ENCODE data around the gene GOLGA8T. TPM values are rescaled to one million over a fixed set of nuclear protein-coding genes. Genes with fewer than 3 reads are reported as not detected.
"Not testable (repeated sequence)": the region's sequence is repeated elsewhere in the genome, so short reads cannot be mapped to it uniquely, and the experiment has no call there.

GOLGA8T gene, protein sequence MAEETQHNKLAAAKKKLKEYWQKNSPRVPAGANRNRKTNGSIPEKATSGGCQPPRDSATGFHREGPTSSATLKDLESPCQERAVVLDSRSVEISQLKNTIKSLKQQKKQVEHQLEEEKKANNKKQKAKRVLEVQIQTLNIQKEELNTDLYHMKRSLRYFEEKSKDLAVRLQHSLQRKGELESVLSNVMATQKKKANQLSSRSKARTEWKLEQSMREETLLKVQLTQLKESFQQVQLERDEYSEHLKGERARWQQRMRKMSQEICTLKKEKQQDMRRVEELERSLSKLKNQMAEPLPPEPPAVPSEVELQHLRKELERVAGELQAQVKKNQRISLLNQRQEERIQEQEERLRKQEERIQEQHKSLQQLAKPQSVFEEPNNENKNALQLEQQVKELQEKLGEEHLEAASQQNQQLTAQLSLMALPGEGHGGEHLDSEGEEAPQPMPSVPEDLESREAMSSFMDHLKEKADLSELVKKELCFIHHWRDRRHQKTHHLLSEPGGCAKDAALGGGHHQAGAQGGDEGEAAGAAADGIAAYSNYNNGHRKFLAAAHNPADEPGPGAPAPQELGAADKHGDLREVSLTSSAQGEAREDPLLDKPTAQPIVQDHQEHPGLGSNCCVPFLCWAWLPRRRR
- not detected in 2 replicates for total RNA-seq (2012; rRNA removed)
- polyA plus RNA-seq (2012; rRNA removed): not detected in 2 replicates
- not detected in 2 replicates for polyA plus RNA-seq (2012; cell fraction: cytosol; rRNA removed)
- not detected in 2 replicates for polyA plus RNA-seq (2012; cell fraction: nucleus; rRNA removed; ENCODE audit: low replicate concordance)
- not detected for Bru-seq, nascent RNA
- percentile 9 among the genes with signal in this experiment for BruChase-seq, experiment 1, labeled RNA remaining after a 6-hour chase
- BruChase-seq, experiment 2, labeled RNA remaining after a 2-hour chase: not detected
- long read RNA-seq: 0 reads

GRCh38 chr15:30134751-30135150 is at the start of gene GOLGA8T:
Gene GOLGA8T, plus strand, starts transcription at chr15:30135051. Its CDS starts 98 bp downstream, at chr15:30135149.
- dilution Hi-C loops (cut with HindIII; ENCODE audit: low sequenced_read_pairs, unreplicated experiment); H3K18ac ChIP-seq (ENCODE audit: low read depth, low read length); DNase-seq; H3K27me3 ChIP-seq (ENCODE audit: control insufficient read depth, insufficient read depth, low read length); H2AK9ac ChIP-seq (replicated peaks; ENCODE audit: low read depth, low read length, poor library complexity); H3K56ac ChIP-seq (ENCODE audit: extremely low read depth, insufficient read depth, low read length); H3K79me1 ChIP-seq (ENCODE audit: low read depth in 1 of 2, low read length in 2 of 2); H3K9me3 ChIP-seq (ENCODE audit: control insufficient read depth, insufficient read depth, low read length); intact Hi-C loops (cut with micrococcal nuclease); H4K20me1 ChIP-seq (ENCODE audit: insufficient read depth, low read length); CTCF ChIA-PET; H3K14ac ChIP-seq (replicated peaks; ENCODE audit: low read depth, low read length); H3K4me3 ChIP-seq (ENCODE audit: insufficient read depth, low read depth, low read length); POLR2A ChIA-PET (ENCODE audit: unreplicated experiment); H3K36me3 ChIP-seq (ENCODE audit: control insufficient read depth, insufficient read depth, low read length); H3K27ac ChIP-seq (ENCODE audit: insufficient read depth, low read length); H2BK5ac ChIP-seq (ENCODE audit: low read depth, low read length, poor library complexity, severe bottlenecking); H3K4ac ChIP-seq (ENCODE audit: low read depth, low read length); H4K5ac ChIP-seq (ENCODE audit: low read depth, low read length); H4K91ac ChIP-seq (ENCODE audit: insufficient read depth, low read depth, low read length); ATAC-seq (ENCODE audit: low read depth); H2BK120ac ChIP-seq (ENCODE audit: low read depth, low read length); H3K9me1 ChIP-seq (ENCODE audit: insufficient read depth, low read length); BruUV-seq (replicated peaks); in situ Hi-C loops (cut with MboI; ENCODE audit: low sequenced_read_pairs); H3K4me2 ChIP-seq (ENCODE audit: low read depth, low read length); H3K9ac ChIP-seq (ENCODE audit: low read depth, low read length); H2BK15ac ChIP-seq (ENCODE audit: low read depth, low read length); H3K4me1 ChIP-seq (ENCODE audit: control insufficient read depth, insufficient read depth, low read length); H2BK20ac ChIP-seq (ENCODE audit: low read depth, low read length); H2AK5ac ChIP-seq (ENCODE audit: low read depth, low read length); H3K23ac ChIP-seq (ENCODE audit: low read depth, low read length); H2AFZ ChIP-seq (replicated peaks; ENCODE audit: low read length, poor library complexity); H4K8ac ChIP-seq (ENCODE audit: low read depth in 2 of 2, low read length in 2 of 2): not testable (repeated sequence)
- no CpG with 5 or more reads among the region's 7 CpGs for WGBS, 2 experiments (ENCODE audit: extremely low coverage in 2 of 2, insufficient read length in 1 of 2)

- dilution Hi-C loops (cut with HindIII; ENCODE audit: low sequenced_read_pairs, unreplicated experiment); H3K9ac ChIP-seq (ENCODE audit: low read depth, low read length): not testable (repeated sequence)
- no CpG with 5 or more reads among the region's 8 CpGs for WGBS, 2 experiments (ENCODE audit: extremely low coverage in 2 of 2, insufficient read length in 1 of 2)
Observed at GRCh38 chr15:30097827-30098226, 37.0 kb upstream of the GOLGA8T start.

More at GRCh38 chr15:30097827-30098226, 37.0 kb upstream of the GOLGA8T start:
- intact Hi-C loops (cut with micrococcal nuclease); H3K4me2 ChIP-seq (ENCODE audit: low read depth, low read length); H3K9me1 ChIP-seq (ENCODE audit: insufficient read depth, low read length); H2BK120ac ChIP-seq (ENCODE audit: low read depth, low read length); H3K14ac ChIP-seq (replicated peaks; ENCODE audit: low read depth, low read length); H3K27me3 ChIP-seq (ENCODE audit: control insufficient read depth, insufficient read depth, low read length); H4K8ac ChIP-seq (ENCODE audit: low read depth in 2 of 2, low read length in 2 of 2); H3K4ac ChIP-seq (ENCODE audit: low read depth, low read length); H3K18ac ChIP-seq (ENCODE audit: low read depth, low read length); H2AK5ac ChIP-seq (ENCODE audit: low read depth, low read length); H3K4me1 ChIP-seq (ENCODE audit: control insufficient read depth, insufficient read depth, low read length); DNase-seq; in situ Hi-C loops (cut with MboI; ENCODE audit: low sequenced_read_pairs); H3K56ac ChIP-seq (ENCODE audit: extremely low read depth, insufficient read depth, low read length); H2AK9ac ChIP-seq (replicated peaks; ENCODE audit: low read depth, low read length, poor library complexity); H3K79me1 ChIP-seq (ENCODE audit: low read depth in 1 of 2, low read length in 2 of 2); H2BK20ac ChIP-seq (ENCODE audit: low read depth, low read length); H3K4me3 ChIP-seq (ENCODE audit: insufficient read depth, low read depth, low read length); H2BK15ac ChIP-seq (ENCODE audit: low read depth, low read length); H4K91ac ChIP-seq (ENCODE audit: insufficient read depth, low read depth, low read length); CTCF ChIA-PET; H2BK5ac ChIP-seq (ENCODE audit: low read depth, low read length, poor library complexity, severe bottlenecking); H3K36me3 ChIP-seq (ENCODE audit: control insufficient read depth, insufficient read depth, low read length); H3K23ac ChIP-seq (ENCODE audit: low read depth, low read length); POLR2A ChIA-PET (ENCODE audit: unreplicated experiment); H4K5ac ChIP-seq (ENCODE audit: low read depth, low read length); H3K27ac ChIP-seq (ENCODE audit: insufficient read depth, low read length); H2AFZ ChIP-seq (replicated peaks; ENCODE audit: low read length, poor library complexity); H4K20me1 ChIP-seq (ENCODE audit: insufficient read depth, low read length); BruUV-seq (replicated peaks); H3K9me3 ChIP-seq (ENCODE audit: control insufficient read depth, insufficient read depth, low read length): not testable (repeated sequence)
- ATAC-seq (ENCODE audit: low read depth): peak; percentile 78
